NCI-H345 treated with DMSO at 0.1 percent for 48 hours (cell line): ENCODE measurements around the gene LBHD1.
A peak's percentile ranks its signal among the peaks of the same experiment; 100 is the strongest.
"Not testable (repeated sequence)": the region's sequence is repeated elsewhere in the genome, so short reads cannot be mapped to it uniquely, and the experiment has no call there.

Source experiments
- DNase-seq: peaks from one replicate; lab custom pipeline; 2025; ENCODE audit not compliant: unreplicated experiment; lab: John Stamatoyannopoulos, UW

Gene LBHD1

GRCh38 chr11:62694455-62695167 lies 22.5 kb upstream of the LBHD1 start:
- DNase-seq, result peak; percentile 9

- DNase-seq, result not testable (repeated sequence)
Measured at GRCh38 chr11:62693624-62694023, 21.6 kb upstream of the LBHD1 start.

- no peak for DNase-seq
Measured at GRCh38 chr11:62689421-62690183, 17.5 kb upstream of the LBHD1 start, which contains the start of gene LRRN4CL. LRRN4CL (minus strand) TSS chr11:62689530; CDS start chr11:62688508, 1,022 bp downstream.

DNA sequence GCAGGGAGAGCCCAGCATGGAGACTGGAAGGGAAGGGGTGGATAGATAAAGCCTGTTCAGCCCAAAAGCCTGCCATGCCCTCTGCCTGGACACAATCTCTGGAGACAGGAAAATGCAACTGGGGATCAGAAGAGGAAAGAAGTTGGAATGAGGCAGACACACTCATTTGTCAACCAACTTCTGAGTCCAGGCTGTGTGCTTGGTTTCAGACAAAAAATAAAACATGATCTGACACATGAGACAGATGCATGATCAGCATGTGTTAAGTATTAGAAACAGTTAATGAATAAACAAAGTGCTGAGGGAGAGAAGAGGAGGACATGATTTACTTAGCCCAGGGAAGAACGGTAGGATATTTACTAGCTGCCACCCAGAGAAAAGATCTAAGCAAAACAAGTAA lies 16.4 kb upstream of the LBHD1 start:
- no peak for DNase-seq

GRCh38 chr11:62687508-62688396 lies 15.7 kb upstream of the LBHD1 start:
- no peak for DNase-seq

- no peak for DNase-seq
Measured at GRCh38 chr11:62682518-62682917, 10.5 kb upstream of the LBHD1 start.

DNA sequence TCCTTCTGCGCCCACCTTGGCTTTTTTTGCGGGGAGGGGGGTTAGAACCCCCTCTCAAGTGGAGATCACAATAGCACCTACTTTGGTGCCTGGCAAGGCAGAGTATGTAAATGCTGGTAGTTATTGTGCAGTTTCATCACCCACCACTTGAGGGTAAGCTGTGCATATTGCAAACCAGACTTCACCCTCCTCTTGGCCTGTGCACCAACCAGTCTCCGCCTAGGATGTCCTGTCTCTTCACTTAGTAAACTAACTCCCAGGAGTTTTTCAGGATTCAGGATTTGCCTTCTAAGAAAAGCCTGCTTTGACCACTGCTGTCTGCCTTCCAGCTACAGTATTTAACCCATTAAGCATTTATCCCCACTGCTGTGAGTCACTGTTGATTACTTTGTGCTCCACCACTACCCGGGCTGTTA lies 8.8 kb upstream of the LBHD1 start:
- peak; percentile 26 for DNase-seq

GRCh38 chr11:62678770-62679696 lies 7.0 kb upstream of the LBHD1 start, which contains the start of gene UBXN1:
UBXN1 (minus strand) TSS chr11:62679073; CDS start chr11:62678923, 150 bp downstream.
- peak; percentile 75 for DNase-seq

- no peak for DNase-seq
Measured at GRCh38 chr11:62678433-62678769, 6.3 kb upstream of the LBHD1 start.

GRCh38 chr11:62677714-62678113 lies 5.6 kb upstream of the LBHD1 start:
- no peak for DNase-seq

DNA sequence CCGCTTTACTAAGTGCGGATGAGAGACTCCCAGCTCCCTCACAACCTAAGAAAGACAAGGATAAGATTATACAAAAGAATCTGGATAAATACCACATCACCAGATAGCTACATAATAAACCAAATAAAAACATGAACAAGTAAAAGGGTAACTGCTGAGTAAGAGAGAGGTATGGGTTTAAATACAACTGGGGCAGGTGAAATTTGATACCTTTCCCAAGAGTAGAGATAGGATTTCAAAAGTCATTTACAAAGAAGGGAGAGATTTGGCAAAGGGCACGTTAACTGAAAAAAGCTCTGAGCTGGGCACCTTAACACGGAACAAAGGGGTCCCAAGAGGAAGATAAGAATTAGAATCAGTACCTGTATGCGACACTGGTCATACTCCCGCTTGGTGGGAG lies 5.1 kb upstream of the LBHD1 start:
- DNase-seq, result no peak

- DNase-seq, result no peak
Measured at GRCh38 chr11:62676698-62677097, 4.6 kb upstream of the LBHD1 start.

DNA sequence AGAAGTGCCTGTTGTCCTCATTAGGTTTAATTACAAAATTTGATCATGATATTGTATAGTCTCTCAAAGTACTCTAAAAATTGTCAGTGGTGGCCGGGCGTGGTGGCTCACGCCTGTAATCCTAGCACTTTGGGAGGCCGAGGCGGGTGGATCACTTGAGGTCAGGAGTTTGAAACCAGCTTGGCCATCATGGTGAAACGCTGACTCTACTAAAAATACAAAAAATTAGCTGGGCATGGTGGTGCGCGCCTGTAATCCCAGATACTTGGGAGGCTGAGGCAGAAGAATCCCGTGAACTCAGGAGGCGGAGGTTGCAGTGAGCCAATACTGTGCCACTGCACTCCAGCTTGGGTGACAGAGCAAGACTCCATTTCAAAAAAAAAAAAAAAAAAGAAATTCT lies 3.3 kb upstream of the LBHD1 start:
- not testable (repeated sequence) for DNase-seq

DNA sequence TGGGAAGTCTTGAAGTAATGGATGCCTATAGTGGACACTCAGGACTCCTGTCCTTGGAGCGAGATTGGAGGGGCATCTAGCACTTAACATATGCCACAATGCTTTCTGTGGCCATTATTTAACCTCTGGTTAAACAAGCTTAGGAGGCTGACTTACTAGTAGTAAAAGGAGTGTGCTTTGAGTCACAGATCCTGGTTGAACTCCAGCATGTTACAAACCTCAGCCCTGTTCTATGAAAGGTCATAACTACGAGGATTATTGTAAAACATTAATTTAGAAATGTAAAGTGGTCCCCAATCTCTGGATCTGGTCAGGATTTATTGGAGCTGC lies 1.1 kb upstream of the LBHD1 start:
- no peak for DNase-seq

GRCh38 chr11:62671236-62671607 lies 845 bp downstream of the LBHD1 start:
- no peak for DNase-seq

- DNase-seq, result no peak
Measured at GRCh38 chr11:62669420-62670161, 2.5 kb downstream of the LBHD1 start.

DNA sequence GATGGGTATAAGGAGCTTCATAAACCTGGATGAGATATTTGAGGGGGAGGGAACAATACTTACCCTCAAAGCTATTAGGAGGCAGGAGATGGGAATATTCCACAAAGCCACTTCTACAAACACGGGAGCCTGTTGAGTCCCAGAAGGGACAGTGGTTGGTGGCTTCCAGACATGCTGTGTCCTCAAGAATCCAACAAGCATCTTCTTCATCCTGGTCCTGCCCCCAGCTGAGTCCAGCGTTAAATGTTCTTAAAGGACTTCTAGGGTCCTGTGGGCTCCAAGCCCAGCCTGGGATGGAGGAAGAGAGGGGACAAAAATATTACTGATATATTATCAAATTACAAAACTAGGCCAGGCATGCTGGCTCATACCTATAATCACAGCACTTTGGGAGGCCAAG lies 4.6 kb downstream of the LBHD1 start:
- DNase-seq, result no peak

DNA sequence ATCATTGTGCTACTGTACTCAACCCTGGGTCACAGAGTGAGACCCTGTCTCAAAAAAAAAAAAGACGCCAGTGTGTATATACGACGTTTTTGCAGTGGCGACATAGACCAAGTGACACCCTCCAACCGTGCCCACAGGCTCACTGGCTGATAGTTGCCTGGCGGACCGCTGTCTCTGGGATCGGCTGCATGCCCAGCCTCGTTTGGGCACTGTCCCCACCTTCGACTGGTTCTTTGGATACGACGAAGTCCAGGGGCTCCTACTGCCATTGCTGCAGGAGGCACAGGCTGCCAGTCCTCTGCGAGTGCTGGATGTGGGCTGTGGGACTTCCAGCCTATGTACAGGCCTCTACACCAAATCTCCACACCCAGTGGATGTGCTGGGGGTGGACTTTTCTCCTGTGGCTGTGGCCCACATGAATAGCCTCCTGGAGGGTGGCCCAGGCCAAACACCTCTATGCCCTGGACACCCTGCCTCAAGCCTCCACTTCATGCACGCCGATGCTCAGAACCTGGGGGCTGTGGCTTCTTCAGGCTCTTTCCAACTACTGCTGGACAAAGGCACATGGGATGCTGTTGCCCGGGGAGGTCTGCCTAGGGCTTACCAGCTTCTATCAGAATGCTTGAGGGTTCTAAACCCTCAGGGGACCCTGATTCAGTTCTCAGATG lies 5.7 kb downstream of the LBHD1 start:
- DNase-seq, result no peak

DNA sequence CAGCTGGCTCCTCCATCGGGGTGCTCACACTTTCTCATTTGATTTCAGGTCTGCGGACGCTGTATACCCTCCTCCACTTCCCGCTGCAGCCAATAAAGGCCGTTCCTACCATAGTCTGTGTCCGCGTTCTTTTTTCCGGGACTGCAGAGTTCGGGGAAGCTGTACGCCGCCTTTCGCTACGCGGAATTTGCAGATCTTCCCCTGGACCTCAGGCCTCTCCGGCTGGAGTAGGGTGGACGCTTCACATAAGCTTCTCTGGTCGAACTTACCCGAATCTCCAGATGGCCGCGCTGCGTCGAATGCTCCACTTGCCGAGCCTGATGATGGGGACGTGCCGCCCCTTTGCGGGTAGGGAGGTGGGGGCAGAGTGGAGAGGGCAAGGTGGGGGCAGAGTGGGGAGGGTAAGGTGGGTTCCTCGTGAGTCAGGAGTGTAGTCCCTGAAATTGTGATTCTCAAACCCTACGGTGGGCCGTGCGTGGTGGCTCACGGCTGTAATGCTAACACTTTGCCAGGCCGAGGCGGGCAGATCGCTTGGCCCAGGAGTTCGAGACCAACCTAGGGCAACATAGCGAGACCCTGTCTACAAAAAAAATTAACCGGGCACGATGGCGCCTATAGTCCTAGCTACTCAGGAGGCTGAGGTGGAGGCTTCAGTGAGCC lies 6.3 kb downstream of the LBHD1 start:
- DNase-seq, result no peak
